TTC549 (cell line): ENCODE results near the gene DPEP2.
"Not testable (repeated sequence)": the region's sequence is repeated elsewhere in the genome, so short reads cannot be mapped to it uniquely, and the experiment has no call there.

Source experiments
- FAIRE-seq: peaks from 2 replicates; lab custom pipeline; 2012; peaks lifted over from hg19 to GRCh38; lab: Jason Lieb, UNC

Gene DPEP2

GRCh38 chr16:68005786-68006286 lies 6.6 kb upstream of the DPEP2 start:
- no peak for FAIRE-seq

- FAIRE-seq: no peak
These were observed 5.9 kb upstream of the DPEP2 start for GRCh38 chr16:68005211-68005610.

GRCh38 chr16:68003031-68003430 lies 3.7 kb upstream of the DPEP2 start:
- FAIRE-seq: no peak

GRCh38 chr16:68000450-68000849 lies 1.2 kb upstream of the DPEP2 start:
- no peak for FAIRE-seq

GRCh38 chr16:67999985-68000384 lies 701 bp upstream of the DPEP2 start:
- no peak for FAIRE-seq

GRCh38 chr16:67998231-67998778 lies 979 bp downstream of the DPEP2 start:
- FAIRE-seq: not testable (repeated sequence)

GRCh38 chr16:67996666-67997065 lies 2.6 kb downstream of the DPEP2 start:
- FAIRE-seq: no peak

GRCh38 chr16:67995423-67995822 lies 3.9 kb downstream of the DPEP2 start:
- FAIRE-seq: no peak

GRCh38 chr16:67994040-67994408 lies 5.3 kb downstream of the DPEP2 start:
- FAIRE-seq: not testable (repeated sequence)

- FAIRE-seq: no peak
These were observed 5.9 kb downstream of the DPEP2 start for GRCh38 chr16:67993207-67994039.

GRCh38 chr16:67992661-67993206 lies 6.5 kb downstream of the DPEP2 start:
- no peak for FAIRE-seq

- no peak for FAIRE-seq
These were observed 9.3 kb downstream of the DPEP2 start for GRCh38 chr16:67990018-67990386.

GRCh38 chr16:67989322-67990017 lies 9.8 kb downstream of the DPEP2 start:
- FAIRE-seq: no peak

GRCh38 chr16:67988675-67989074 lies 10.6 kb downstream of the DPEP2 start:
- no peak for FAIRE-seq

GRCh38 chr16:67987460-67988160 lies 11.7 kb downstream of the DPEP2 start:
- no peak for FAIRE-seq

- FAIRE-seq: no peak
These were observed 12.3 kb downstream of the DPEP2 start for GRCh38 chr16:67986949-67987348.

- no peak for FAIRE-seq
These were observed 17.1 kb downstream of the DPEP2 start for GRCh38 chr16:67982011-67982696.

GRCh38 chr16:67979955-67980678 lies 19.2 kb downstream of the DPEP2 start, which contains the start of gene DPEP3:
TSS of gene DPEP3 (minus strand) at chr16:67980499. CDS start at chr16:67980380, 119 bp downstream.
- no peak for FAIRE-seq

GRCh38 chr16:67977469-67978227 lies 21.6 kb downstream of the DPEP2 start:
- no peak for FAIRE-seq

GRCh38 chr16:67977005-67977404 lies 22.3 kb downstream of the DPEP2 start:
- FAIRE-seq: no peak
